DMS153 (cell line): ENCODE data around the gene CHRM4.
A peak's percentile ranks its signal among the peaks of the same experiment; 100 is the strongest.
"Not testable (repeated sequence)": the region's sequence is repeated elsewhere in the genome, so short reads cannot be mapped to it uniquely, and the experiment has no call there.

Experiments
- DNase-seq: peaks from one replicate; lab custom pipeline; 2025; lab: John Stamatoyannopoulos, UW

The CHRM4 gene

DNA sequence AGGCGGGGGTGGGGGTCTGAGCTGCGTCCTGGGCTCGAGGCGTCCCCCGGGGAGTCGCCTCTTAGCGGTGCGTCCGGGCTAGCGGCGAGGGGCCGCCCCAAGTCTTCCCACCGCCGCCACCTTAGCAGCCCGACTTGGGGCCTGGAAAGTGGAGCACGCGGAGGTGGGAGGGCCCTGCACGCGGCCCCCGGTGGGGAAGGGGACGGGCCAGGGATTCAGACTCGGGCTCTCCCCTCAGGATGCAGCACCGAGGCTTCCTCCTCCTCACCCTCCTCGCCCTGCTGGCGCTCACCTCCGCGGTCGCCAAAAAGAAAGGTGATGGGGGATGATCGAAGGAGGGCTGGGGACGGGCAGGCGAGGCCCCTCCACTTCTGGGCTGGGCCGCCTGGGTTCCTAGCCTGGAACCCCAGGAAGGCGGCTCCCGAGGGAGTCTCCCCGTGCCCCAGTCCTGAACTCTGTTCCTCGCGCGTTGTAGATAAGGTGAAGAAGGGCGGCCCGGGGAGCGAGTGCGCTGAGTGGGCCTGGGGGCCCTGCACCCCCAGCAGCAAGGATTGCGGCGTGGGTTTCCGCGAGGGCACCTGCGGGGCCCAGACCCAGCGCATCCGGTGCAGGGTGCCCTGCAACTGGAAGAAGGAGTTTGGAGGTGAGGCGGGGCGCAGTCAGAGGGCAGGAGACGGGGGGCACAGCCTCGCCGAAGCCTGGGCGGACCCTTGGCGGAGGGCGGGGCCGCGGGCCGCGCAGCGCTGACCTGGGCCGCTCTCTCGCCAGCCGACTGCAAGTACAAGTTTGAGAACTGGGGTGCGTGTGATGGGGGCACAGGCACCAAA lies 9.5 kb downstream of the CHRM4 start:
- DNase-seq: no peak

DNA sequence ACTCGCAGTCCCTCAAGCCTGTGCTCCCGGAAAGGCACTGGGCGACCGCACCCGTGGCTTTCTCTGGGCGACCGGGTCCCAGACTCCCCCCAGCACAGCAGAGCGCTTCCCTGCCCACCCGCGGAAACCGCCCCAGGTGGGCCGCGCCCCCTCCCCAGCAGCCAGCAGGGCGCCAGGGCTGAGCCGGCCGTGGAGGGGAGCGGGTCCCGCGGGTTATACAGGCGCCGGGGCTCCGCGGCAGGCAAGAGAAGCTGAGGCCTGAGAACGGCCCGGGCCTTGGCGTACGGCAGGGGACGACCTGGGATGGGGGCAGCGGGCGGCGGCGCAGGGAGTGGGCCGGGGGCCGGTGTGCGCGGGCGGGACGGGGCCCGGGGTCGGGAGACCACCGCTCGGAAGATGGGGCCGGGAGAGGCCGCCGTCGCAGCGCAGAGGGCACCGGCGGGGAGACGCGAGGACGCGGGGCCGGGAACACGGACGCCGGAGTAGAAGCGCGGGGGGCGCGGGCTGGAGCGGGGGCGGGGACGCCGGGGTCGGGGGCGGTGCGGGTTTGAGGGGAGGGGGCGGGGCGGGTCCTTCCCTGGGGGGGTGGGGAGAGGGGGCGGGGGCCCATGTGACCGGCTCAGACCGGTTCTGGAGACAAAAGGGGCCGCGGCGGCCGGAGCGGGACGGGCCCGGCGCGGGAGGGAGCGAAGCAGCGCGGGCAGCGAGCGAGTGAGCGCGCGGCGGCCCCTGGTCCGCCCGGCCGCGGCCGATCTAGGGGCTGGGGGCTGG lies 10.3 kb downstream of the CHRM4 start, which contains the start of gene MDK:
Gene MDK (plus strand): TSS at position 622 of the 771 bp plus-strand sequence. CDS start 389 bp downstream, outside the sequence.
- DNase-seq: no peak

DNA sequence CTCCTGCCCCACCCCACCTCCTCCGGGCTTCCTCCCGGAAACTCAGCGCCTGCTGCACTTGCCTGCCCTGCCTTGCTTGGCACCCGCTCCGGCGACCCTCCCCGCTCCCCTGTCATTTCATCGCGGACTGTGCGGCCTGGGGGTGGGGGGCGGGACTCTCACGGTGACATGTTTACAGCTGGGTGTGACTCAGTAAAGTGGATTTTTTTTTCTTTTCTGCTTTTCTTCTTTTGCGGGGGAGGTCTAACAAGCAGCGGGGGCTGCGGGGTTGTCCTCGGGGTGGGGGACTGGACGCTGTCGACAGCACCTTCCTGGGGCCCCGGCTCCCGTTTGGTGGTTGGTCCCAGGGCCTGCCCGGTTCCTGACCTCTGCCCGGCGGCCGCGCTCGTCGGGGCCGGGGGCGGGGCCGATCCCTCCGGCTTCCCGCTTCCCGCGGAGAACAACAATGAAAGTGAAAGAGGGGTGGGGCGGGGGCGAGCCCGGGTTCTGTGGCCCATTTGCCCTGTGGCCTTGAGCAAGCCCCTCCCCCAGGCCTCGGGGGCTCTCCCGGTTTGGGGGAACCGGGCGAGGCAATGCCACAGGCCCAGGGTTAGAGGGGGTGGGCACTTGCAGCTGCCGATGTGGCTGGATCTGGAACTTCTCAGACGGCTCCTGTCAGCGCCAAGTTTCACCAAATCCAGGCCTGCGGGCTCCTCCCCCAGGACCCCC lies 11.1 kb downstream of the CHRM4 start:
- peak; percentile 34 for DNase-seq

DNA sequence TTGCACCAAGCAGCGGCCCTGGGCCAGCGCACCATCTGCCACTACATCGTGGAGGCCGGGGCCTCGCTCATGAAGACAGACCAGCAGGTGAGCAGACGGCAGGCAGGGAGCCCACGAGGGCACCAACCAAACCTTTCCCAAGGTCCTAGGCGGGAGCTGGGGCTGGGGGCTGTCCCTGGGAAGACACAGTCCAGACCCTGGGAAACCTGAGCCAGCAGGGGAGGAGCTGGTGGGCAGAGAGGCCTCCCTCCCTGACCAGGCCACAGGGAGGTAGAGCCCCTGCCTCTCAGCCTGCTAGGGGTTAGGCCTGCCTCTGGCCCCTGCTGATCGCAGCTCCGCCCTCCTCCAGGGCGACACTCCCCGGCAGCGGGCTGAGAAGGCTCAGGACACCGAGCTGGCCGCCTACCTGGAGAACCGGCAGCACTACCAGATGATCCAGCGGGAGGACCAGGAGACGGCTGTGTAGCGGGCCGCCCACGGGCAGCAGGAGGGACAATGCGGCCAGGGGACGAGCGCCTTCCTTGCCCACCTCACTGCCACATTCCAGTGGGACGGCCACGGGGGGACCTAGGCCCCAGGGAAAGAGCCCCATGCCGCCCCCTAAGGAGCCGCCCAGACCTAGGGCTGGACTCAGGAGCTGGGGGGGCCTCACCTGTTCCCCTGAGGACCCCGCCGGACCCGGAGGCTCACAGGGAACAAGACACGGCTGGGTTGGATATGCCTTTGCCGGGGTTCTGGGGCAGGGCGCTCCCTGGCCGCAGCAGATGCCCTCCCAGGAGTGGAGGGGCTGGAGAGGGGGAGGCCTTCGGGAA lies 11.9 kb downstream of the CHRM4 start:
- peak; percentile 54 for DNase-seq

DNA sequence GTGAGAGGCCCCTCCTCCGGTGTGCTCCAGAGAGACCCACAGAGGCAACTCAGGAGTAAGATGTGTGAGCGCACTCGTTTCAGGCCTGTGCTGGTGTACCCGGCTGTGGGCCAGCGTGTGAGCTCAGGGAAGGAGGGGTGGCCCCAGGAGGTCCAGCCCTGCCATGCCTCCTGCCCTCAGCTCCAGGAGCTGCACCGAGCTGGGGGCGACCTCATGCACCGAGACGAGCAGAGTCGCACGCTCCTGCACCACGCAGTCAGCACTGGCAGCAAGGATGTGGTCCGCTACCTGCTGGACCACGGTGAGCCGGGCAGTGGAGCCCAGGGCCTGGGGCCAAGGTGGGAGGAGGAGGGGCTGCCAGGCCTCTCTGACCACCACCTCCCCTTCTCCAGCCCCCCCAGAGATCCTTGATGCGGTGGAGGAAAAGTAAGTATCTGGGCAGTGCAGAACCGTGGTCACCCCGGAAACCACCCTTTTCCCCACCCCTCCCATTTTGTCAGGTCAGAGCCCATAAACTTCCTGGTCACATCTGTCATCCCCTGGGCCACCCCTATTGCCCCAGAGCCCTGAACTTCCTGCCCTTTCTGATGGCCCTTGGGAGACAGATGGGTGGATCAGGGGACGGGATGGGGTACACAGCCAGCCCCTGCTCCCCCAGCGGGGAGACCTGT lies 12.6 kb downstream of the CHRM4 start:
- no peak for DNase-seq

DNA sequence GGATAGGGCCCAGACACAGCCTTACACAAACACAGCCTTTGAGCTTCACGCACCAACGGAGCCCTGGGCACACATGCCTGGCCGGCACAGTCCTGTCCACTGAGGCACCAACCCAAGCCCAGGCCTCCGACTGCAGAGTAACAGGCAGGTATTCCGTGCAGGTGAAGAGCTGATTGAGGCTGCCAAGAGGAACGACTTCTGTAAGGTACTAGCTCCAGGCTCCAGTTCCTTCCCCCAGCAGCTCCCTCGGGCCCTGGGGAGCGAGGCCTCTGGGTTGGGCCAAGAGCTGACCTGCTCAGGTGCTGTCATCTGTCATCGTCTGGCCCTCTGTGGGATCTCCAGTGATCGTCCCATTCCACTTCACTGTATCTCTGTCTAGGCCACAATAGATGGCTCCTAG lies 13.3 kb downstream of the CHRM4 start:
- DNase-seq: no peak

DNA sequence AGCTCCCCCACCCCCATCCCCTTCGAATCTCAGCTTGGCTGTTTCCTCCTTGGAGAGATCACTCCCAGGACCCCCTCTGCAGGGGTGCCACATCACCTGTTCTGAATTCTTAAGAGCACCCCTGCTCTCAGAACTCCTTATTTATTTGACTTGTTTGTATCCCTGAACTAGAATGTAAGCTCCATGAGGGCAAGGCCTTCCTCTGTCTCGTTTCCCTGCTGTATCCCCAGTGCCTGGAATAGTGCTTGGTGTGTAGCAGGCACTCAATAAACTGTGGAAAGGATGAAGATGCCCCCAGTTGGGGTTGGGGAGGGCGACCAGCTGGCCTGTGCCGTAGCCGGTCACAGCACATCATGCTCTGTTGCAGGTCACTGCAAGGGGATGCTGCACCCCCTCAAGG lies 13.7 kb downstream of the CHRM4 start:
- DNase-seq: no peak

DNA sequence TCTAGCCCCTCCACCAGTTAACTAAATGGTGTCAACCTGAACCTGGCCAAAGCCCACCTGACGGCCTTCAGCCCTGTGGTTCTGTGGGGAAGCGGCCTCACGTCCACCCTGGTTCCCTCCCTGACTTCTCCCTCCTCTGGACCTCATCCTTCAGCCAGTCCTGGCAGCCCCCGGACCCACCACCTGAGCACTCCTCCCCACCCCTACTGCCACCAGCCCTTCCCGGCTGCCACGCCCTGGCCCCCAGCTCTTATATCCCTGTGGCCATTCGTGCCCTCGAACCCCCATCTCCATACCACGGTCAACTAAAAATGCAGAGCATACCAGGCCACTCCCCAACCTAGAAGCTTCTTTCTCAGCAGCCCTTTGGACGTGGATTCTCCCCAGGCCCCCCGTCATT lies 14.3 kb downstream of the CHRM4 start:
- DNase-seq: no peak

DNA sequence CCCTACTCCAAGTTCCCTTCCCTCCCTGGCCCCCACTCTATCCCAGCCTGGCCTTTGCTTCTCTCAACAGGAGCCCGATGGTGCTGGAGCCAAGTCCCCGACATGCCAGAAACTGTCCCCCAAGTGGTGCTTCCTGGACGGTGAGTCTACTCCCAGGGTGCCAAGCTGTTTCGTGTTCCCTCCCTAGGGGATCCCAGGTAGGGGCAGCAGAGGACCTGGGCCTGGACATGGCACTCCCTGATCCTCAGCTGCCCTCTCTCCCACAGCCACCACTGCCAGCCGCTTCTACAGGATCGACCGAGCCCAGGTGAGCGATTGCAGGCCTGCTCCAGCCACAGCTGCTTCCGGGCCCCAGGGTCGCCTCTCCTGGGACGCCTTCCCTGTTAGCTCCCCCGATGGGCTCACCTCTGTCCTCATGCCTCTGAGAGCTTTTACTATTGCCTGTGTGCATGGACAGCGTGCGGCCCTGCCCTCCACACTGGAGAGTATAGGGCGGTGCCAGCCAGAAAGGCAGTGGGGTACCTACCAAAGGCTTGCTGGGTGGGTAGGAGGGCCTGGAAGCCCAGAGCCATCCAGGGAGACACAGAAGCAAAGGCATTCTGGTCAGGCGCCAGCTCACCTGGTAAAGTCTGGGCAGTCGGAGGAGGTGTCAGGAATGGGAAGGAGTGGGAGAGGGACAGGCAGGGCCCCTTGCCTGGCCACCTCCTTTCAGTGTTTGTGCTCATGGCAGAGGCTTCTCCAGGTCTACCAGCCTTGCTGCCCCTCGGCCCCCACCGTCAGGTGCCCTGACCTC lies 15.1 kb downstream of the CHRM4 start:
- DNase-seq: no peak

DNA sequence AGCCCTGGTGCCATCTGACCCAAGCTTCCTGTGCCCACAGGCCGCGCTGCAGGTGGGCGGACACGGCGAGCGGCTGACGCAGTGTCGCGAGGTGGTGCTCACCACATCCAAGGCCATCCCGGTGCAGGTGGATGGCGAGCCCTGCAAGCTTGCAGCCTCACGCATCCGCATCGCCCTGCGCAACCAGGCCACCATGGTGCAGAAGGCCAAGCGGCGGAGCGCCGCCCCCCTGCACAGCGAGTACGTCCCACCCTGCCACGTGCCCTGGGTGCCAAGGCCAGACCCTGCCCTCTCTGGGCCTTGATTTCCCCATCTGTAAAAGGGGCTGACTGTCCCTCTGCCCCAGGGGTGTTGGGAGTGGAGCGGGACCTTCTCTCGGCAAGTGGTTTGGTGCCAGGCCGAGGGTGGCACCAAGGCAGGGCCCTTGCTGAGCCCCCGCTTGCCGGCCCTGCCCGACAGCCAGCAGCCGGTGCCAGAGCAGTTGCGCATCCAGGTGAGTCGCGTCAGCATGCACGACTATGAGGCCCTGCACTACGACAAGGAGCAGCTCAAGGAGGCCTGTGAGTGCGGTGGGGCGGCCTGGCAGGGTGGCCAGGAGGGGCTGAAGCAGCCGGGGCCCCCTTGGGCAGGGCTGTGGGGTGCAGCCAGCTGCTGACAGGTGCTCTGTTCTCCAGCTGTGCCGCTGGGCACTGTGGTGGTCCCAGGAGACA lies 16.0 kb downstream of the CHRM4 start:
- DNase-seq: no peak

DNA sequence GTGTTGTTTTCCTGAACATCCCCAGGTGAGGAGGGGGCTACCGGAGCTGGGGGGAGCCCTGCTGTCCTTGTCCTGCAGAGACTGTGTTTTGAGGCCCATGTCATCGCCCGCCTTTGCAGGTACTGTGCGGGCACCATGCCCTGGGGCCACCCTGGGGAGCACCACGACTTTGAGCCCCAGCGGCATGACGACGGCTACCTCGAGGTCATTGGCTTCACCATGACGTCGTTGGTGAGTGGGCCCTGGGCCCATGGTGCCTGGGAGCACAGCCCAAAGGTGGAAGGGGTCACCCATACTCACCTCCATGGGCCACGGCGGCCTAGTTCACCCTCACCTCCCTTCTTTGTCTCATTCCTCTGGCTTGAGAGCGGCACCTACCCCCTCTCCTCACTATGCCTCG lies 16.8 kb downstream of the CHRM4 start:
- no peak for DNase-seq

DNA sequence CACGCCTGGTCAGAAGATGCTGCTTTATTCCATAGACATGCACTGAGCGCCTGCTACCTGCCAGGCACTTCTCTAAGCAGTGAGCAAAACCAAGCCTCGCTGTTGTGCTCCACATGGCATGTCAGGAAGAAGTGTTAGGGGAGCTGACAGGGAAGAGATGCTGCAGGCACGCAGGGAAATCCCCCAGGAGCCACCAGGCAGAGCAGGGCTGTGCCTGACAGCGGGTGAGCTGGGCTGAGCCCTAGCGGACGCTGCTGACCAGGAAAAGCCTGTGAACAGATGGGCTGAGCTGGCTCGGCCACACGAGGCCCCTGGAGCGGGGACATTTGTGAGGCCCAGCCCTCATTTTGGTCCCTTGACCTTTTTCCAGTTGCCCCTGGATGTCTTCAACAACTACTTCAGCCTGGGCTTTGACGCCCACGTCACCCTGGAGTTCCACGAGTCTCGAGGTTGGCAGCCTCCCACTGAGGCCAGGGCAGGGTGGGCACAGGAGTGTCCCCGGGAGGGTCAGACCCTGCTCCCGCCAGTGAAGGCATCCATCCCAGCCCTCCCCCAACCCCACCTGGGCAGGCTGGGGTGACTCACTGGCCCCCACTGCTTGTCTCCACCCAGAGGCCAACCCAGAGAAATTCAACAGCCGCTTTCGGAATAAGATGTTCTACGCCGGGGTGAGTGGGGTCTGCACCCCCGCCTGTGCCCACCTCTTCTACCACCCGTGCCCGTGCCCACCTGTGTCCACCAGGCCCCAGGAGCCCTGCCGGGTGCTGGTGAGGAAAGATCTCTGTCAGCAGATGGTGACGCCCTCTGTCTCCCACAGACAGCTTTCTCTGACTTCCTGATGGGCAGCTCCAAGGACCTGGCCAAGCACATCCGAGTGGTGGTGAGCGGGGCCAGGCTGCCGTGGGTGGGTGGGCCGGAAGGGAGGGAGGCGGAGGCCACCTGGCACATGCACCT lies 17.5 kb downstream of the CHRM4 start:
- no peak for DNase-seq

DNA sequence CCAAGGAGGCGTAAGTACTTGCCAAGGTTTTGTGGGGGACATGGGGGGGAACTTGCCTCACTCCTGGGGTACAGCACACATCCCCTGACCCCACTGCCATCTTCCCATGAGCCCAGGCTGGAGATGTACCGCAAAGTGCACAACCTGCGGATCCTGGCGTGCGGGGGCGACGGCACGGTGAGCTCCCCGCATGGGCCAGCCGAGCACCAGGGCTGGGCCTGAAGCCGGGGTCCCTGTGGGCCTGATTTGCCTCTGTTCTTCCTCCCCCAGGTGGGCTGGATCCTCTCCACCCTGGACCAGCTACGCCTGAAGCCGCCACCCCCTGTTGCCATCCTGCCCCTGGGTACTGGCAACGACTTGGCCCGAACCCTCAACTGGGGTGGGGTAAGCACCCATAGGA lies 19.1 kb downstream of the CHRM4 start:
- DNase-seq: not testable (repeated sequence)

DNA sequence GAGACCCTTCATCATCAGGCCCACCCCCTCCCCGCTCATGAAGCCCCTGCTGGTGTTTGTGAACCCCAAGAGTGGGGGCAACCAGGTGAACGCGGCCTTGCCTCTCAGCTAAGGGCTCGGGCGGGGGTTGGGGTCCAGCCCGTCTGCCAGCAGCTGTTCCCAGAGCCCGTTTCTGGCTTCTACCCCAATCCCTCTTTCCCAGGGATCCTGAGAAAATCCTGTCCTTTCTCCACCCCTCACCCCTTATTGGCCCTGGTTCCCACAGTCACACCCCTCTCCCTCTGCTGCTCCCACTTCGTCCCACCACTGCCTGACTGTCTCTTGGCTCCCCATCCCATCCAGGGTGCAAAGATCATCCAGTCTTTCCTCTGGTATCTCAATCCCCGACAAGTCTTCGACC lies 19.5 kb downstream of the CHRM4 start:
- no peak for DNase-seq

DNA sequence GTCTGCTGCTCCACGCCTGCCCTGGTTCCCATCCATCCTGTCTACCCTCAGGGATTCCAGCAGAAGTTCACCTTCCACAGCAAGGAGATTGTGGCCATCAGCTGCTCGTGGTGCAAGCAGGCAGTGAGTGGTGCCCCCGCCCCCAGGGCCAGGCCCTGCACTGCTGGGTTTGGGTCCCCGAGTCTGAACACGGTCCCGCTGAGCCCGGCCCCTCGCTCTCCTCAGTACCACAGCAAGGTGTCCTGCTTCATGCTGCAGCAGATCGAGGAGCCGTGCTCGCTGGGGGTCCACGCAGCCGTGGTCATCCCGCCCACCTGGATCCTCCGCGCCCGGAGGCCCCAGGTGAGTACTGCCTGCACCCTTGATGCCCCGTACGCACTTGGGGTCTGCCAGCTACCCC lies 20.3 kb downstream of the CHRM4 start:
- DNase-seq: not testable (repeated sequence)

DNA sequence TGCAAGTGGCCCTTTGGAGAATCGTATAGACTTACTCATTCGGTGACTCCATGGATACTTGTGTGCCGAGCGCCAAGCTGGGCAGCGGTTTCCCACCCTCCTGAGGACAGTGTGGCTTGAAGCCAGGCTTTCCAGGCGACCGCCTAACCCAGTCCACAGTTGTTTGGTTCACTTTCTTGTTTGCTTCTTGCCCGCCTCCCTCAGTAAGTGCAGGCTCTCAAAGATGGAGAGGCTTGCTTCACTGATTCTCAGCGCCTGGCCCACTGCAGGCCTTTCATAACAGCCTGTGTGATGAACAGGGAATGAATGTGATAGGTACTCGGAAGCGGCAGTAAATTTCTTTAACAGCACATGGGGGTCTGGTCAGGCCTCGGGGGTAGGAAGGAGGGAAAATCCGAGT lies 21.3 kb downstream of the CHRM4 start:
- no peak for DNase-seq

DNA sequence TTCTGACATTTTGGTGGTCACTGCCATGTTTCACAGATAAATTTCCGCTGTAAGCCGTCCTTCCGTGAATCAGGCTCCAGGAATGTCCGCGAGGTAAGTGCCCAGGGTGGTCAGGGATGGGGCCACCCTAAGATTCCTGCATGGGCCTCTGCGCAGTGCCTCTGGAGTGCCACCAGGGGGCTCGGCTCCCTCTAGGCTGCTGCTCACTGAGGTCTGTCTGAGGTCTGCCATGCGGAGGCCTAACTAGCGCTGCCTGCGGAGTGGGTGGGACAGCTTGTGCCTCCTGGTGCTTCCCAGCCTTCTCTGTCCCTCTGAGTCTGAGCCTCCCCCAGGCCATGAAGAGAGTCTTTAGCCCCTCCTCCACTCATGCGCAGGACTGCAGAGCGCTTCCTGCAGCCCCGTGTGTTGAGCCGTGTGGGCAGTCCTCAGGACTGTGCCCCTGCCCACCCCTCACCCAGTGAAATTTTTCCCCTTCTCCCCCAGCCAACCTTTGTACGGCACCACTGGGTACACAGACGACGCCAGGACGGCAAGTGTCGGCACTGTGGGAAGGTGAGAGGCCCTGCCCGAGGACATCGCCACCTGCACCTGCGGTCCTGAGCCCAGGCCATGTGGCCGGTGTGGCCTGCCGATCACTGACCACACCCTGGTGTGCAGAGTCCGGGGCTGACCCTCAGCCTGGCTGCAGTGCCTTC lies 22.0 kb downstream of the CHRM4 start:
- DNase-seq: peak; percentile 27

DNA sequence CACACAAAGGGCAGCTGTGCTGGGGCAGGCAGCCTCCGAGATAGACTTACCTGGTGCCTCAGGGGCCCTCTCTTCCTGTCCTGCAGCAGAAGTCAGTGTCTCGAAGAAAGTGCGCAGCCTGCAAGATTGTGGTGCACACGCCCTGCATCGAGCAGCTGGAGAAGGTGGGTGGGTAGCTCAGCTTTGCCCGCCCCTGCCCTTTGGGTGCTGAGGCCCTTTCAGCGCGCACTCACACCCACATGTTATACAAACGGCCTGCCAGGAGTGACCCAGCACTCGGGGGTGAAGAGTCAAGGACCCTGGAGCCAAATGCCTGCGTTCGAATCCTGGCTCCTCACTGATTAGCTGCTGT lies 23.7 kb downstream of the CHRM4 start:
- DNase-seq: no peak
